SH-SY5Y (cell line): ENCODE results near the gene MIR17HG.

Source experiments
- GATA2 ChIP-seq: IDR thresholded peaks from 2 replicates; pipeline ENCODE4 v1.6.1; 2011; ENCODE audit warnings: mild to moderate bottlenecking, low read depth, low read length
- GATA3 ChIP-seq: IDR thresholded peaks from 2 replicates; pipeline ENCODE4 v1.6.1; 2011; ENCODE audit warnings: low read depth, mild to moderate bottlenecking, low read length, moderate library complexity

- TF ChIP-seq GATA3, result no peak
- TF ChIP-seq GATA2, result no peak
Measured at GRCh38 chr13:91400671-91401070, 53.2 kb downstream of the MIR17HG start.
